Activated T-cell treated with anti-CD3 and anti-CD28 coated beads, Interleukin-2, amount 50 U/mL, for 1 hour (primary cell): ENCODE measurements around the gene KCNC1.

Source experiments
- DNase-seq: peaks from one replicate; pipeline ENCODE4 v3.0.0-alpha.2; 2020

KCNC1 gene

GRCh38 chr11:17734418-17734911, at the start of gene KCNC1:
KCNC1 (plus strand) TSS chr11:17734781; CDS start chr11:17736003, 1,222 bp downstream.
- DNase-seq, result no peak

- DNase-seq, result no peak
Measured at GRCh38 chr11:17686231-17686980, 48.2 kb upstream of the KCNC1 start.

GRCh38 chr11:17687946-17688670, 46.5 kb upstream of the KCNC1 start:
- DNase-seq, result no peak

GRCh38 chr11:17691550-17691949, 43.0 kb upstream of the KCNC1 start:
- no peak for DNase-seq

DNA sequence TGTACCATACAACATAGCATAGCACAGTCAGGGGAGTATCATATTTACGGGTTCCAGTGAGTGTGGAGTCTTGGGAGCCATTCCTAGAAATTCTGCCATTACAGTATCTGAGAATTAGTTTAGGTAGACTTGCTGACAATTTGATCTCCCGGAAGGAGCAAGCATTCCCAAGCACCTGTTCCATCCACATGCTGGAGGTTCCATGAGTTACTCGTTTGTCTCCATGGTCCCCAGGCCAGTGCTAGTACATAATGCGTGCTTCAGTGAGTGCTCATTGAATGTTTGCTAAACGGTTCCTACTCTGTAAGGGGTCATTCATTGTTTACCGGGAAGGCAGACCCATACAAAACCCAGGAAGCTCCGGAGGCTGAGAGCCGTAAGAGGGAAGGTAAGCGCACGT, 42.6 kb upstream of the KCNC1 start:
- DNase-seq, result no peak

- DNase-seq, result no peak
Measured at GRCh38 chr11:17692931-17693330, 41.6 kb upstream of the KCNC1 start.

DNA sequence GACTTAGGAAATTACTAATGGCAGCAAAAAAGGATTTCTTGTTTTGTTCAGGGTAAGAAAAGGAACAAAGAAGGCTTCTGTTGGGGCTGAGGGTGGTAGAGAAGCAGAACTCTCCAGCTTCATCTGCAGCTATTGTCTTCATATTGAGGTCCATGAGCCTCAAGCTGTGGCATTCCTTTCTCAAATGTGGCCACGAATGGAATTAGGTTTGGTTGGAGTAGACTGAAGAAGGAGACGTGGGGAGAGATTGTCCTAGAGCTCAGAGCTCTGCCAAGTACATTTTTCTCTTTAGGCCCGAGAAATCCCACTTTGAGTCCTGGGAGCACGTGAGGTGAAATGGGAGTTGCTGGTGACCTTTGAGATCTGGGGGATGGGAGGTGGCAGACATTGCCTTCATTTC, 41.0 kb upstream of the KCNC1 start:
- no peak for DNase-seq

GRCh38 chr11:17694494-17695110, 40.0 kb upstream of the KCNC1 start:
- no peak for DNase-seq

DNA sequence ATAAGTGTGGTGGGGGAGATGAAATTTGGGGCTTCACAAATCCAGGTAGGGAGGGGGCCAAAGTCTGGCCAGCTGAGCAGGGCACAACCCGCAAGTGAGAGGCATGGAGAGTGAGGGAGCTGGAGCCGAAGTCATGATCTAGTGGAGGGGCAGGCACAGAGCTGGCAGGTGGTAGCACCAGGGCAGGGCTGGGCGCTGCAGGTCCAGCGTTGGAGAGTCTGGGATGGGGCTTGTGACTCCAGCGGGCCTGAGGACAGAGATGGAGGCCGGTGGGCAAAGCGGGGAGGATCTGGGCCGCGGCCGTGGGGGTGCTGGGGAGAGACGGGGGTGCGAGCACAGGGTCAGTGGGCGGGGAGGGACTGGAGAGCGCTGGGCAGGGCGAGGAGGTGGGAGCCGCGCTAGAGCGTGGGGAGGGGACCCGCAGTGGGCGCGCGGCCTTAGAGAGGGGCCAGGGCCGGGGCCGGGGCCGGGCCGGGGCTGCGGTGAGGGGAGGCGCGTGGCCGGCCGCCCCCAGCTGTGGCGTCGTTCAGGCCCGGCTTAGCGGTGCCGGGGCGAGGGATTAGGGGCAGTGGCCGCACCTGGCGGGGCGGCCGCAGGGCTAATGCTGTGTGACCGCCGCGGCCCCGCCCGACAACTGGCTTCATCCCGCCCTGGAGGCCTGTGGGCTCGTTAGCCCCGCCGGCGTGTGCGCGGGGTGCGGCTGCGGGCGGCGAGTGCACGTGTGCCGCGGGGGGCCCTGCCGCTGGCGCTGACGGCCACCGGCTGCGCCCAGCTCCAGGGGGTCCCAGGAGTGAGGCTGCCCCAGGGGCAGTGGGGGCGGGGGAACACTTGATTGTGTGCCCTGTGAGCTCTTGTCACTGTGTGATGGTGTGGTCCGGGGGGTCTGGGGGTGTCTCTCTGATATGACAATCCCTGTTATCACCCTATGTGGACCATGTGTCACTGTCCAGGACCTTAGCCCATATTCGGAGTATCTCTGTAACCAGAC, 38.8 kb upstream of the KCNC1 start:
- DNase-seq, result no peak

DNA sequence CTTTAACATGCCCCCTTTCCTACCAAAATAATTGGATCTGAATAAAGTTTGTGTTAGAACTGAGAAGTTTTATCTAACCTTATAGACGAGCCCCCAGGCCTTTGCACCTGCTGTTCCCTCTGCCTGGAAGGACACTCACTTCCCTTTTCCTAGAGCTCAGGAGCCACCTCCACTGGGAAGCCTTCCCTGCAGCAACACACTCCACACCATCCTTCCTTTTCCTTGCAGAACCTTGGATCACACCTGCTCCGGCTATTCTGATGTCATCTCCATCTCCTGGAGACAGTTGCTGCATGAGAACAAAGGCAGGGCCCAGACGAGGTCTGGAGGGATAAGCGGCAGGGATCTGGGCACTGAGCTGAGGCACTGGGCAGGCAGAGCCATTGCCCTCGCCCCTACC, 37.8 kb upstream of the KCNC1 start:
- DNase-seq, result no peak

DNA sequence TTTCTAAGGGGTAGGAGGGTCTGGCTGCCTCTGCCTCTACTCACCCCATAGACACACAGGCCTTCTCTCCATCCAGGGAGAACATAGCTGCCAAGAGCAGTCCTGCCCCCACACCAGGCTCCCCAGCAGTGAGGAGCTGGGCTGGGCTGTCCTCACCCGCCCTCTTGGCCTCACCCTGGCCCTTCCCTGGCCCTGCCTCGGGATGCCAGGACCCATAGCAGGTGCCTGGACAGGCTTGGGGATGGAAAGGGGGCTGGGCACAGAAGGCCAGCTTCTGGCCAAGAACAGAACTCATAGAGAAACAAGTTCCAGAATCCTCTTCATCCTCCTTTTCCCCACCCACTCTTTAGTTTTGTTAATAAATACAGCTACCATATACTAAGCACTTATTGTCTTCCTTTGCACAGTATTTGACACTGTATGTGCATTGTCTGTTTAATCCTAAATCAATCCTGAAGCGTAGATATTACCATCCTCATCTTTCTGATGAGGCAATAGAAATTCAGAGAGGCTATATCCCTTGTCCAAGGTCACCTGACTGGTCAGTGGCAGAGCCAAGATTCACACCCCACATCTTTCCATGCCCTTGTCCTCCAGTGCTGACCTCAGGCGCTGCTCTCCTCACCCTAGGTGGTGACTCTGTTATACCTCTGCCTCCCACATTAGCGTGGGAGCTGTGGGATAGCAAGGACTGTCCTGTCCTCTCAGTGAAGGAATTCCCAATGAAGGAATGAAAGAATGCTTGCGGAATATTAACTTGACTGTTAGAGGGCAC, 37.2 kb upstream of the KCNC1 start:
- DNase-seq, result no peak

- no peak for DNase-seq
Measured at GRCh38 chr11:17699147-17700114, 35.1 kb upstream of the KCNC1 start.

DNA sequence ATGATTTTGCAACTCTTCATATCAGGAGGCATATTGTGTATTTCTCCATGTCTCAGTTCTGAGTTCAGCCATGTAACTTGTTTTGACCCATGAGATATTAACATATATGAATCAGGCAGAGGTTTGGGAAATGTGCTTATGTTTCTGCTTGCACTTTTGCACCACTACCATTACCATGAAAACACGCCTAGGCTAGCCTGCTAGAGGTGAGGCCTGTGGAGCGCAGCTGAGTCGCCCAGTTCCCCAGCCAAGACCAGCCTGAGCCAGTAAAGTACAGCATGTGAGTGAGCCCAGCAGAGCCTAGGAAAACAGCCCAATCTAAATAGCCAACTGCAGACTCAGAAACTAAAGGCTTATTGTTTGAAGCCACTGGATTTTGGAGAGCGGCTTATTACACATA, 33.6 kb upstream of the KCNC1 start:
- DNase-seq, result no peak

DNA sequence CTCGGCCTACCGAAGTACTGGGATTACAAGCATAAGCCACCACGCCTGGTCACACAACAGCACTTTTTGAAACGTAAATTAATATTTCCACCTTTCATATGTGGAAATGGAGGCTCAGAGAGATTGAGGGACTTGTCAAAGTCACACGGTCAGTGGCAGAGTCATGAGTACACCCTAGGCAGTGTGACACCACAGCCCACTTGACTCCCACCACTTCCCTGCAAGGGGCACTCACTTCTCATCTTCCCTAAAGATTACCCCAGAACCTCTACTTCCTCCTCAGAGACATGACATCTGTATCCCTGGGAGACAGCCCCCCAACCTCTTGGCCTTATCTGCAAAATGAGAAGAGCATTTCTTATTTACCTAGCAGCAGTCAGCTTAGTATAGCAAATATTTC, 31.7 kb upstream of the KCNC1 start:
- no peak for DNase-seq

- DNase-seq, result no peak
Measured at GRCh38 chr11:17703951-17704350, 30.6 kb upstream of the KCNC1 start.

DNA sequence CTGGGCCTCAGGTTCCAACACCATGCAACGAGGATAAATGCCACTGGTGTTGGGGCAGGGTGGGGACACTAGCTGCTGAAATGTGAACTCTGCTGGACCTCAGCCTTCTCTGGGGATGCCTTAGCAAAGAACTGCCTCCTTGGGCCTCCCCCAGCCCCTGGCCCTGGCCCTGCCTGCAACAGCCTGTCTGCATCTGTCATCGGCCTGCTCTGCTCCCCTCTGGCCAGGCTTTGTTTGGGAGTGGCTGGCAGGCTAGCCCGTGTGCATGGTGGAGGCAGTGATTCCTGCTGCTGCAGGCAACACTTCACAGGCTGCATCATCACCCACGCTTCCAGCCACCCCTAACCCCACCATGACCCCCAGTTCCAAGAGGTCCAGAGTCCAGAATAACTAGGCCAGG, 26.8 kb upstream of the KCNC1 start:
- DNase-seq, result no peak

- no peak for DNase-seq
Measured at GRCh38 chr11:17711836-17712235, 22.7 kb upstream of the KCNC1 start.

GRCh38 chr11:17713851-17714250, 20.7 kb upstream of the KCNC1 start:
- no peak for DNase-seq

DNA sequence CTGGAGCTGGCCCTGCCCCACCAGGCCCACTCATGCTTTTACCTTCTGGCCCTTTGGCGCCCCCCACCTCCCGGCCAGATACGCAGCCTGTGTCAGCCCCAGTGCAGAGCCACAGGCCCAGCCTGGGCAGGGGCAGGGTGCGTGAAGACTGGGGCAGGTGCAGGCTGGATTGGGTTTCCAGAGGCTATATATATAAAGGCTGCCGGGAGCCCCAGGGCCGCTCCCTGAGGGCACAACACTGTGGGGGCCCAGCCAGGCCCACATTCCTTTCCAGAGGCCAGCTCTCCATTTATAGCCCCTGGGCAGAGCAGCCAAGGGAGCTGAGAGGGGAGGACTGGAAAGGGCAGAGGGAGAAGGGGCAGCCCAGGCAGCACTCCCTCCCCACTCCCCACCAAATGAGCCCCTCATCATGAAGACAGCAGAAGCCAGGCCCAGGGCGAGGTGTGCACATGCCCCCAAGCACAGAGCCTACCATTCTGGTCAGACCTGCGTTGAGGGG, 20.2 kb upstream of the KCNC1 start:
- DNase-seq, result no peak

GRCh38 chr11:17714870-17715269, 19.7 kb upstream of the KCNC1 start:
- no peak for DNase-seq
